Measurements from ENCODE around the gene JHY. TPM values are rescaled to one million over a fixed set of nuclear protein-coding genes. Genes with fewer than 3 reads are reported as not detected.

The JHY gene
- total and polyA plus RNA-seq, 8 donors, result 7.3 to 10.0 (median 8.5) TPM

GRCh38 chr11:122895563-122895962 is 13.0 kb downstream of the JHY start:
- no peak overlapping the region for H3K27ac ChIP-seq
- intact Hi-C loops (cut with DNase I), result no loop called here

GRCh38 chr11:122897606-122898210 is 15.1 kb downstream of the JHY start:
- Histone ChIP-seq H3K9me3 (no peaks in the 10 kb centered on the region), H3K27me3 (no peaks in the 10 kb centered on the region), H3K27ac (no peak overlapping the region), H3K4me1 (no peaks in the 10 kb centered on the region), H3K36me3 (no peaks in the 10 kb centered on the region), H3K4me3 (no peak overlapping the region)
- intact Hi-C loops (cut with DNase I), result no loop called here
- TF ChIP-seq CTCF (IDR thresholded peaks at IDR 0.05), result no peak
- ATAC-seq (no peak), DNase-seq (no peak)

More at GRCh38 chr11:122895563-122895962, 13.0 kb downstream of the JHY start:
- DNase-seq (no peak), ATAC-seq (no peak)
- TF ChIP-seq CTCF (IDR thresholded peaks at IDR 0.05), result no peak
- H3K4me3 ChIP-seq, result no peak overlapping the region
- no peaks in the 10 kb centered on the region for H3K27me3 ChIP-seq
- no peaks in the 10 kb centered on the region for H3K9me3 ChIP-seq
- no peaks in the 10 kb centered on the region for H3K36me3 ChIP-seq
- H3K4me1 ChIP-seq, result no peaks in the 10 kb centered on the region

GRCh38 chr11:122898799-122899198 is 16.2 kb downstream of the JHY start:
- Histone ChIP-seq H3K36me3 (no peaks in the 10 kb centered on the region), H3K4me1 (no peaks in the 10 kb centered on the region), H3K27ac (no peak overlapping the region), H3K9me3 (no peaks in the 10 kb centered on the region), H3K27me3 (no peaks in the 10 kb centered on the region), H3K4me3 (no peak overlapping the region)
- no peak for TF ChIP-seq CTCF (IDR thresholded peaks at IDR 0.05)
- ATAC-seq, result no peak
- intact Hi-C loops (cut with DNase I), result no loop called here
- no peak for DNase-seq

- Histone ChIP-seq H3K4me1 (no peaks in the 10 kb centered on the region), H3K27ac (no peak overlapping the region), H3K36me3 (no peaks in the 10 kb centered on the region), H3K27me3 (no peaks in the 10 kb centered on the region), H3K4me3 (no peak overlapping the region), H3K9me3 (no peaks in the 10 kb centered on the region)
- TF ChIP-seq CTCF (IDR thresholded peaks at IDR 0.05), result no peak
- ATAC-seq, result no peak
- intact Hi-C loops (cut with DNase I), result no loop called here
- DNase-seq, result no peak
These were observed 18.1 kb downstream of the JHY start for GRCh38 chr11:122900587-122901202.

GRCh38 chr11:122902951-122903350 is 20.4 kb downstream of the JHY start:
- intact Hi-C loops (cut with DNase I), result no loop called here
- H3K27me3 ChIP-seq, result no peaks in the 10 kb centered on the region
- no peaks in the 10 kb centered on the region for H3K36me3 ChIP-seq
- TF ChIP-seq CTCF (IDR thresholded peaks at IDR 0.05), result no peak
- H3K4me1 ChIP-seq, result no peaks in the 10 kb centered on the region
- H3K4me3 ChIP-seq, result no peak overlapping the region
- H3K27ac ChIP-seq, result no peak overlapping the region
- ATAC-seq (no peak), DNase-seq (no peak)
- H3K9me3 ChIP-seq, result no peaks in the 10 kb centered on the region

Data from left lung (tissue), 10 donors.